ENCODE data around the gene ADCY7.

ADCY7 gene

DNA sequence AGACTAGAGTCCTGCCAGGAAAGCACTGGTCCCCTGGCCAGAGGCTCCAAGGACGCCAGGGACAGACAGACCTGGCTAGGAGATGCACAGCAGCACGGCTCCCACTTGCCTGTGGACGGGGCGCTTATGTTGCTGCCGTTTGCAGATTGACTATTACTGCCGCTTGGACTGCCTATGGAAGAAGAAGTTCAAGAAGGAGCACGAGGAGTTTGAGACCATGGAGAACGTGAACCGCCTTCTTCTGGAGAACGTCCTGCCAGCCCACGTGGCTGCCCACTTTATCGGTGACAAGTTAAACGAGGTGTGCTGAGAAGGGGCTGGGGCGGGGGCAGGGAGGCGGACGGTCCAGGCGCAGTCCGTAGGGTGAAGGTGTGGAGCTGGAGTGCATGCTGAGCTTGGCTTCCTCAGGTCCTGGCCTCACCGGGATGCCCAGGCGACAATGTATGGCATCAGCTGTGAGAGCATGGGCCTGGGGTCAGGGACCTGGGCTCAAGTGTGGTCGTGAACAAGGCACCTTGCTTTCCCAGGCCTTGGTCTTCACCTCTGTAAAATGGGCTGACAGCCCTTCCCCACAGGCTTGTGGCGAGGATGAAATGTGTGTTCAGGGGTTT is 45.6 kb downstream of the ADCY7 start:
- DNase-seq (ENCODE audit: low spot score) = no peak
- TF ChIP-seq CTCF (IDR thresholded peaks at IDR 0.05; ENCODE audit: extremely low read depth, missing control alignments) = no peak

DNA sequence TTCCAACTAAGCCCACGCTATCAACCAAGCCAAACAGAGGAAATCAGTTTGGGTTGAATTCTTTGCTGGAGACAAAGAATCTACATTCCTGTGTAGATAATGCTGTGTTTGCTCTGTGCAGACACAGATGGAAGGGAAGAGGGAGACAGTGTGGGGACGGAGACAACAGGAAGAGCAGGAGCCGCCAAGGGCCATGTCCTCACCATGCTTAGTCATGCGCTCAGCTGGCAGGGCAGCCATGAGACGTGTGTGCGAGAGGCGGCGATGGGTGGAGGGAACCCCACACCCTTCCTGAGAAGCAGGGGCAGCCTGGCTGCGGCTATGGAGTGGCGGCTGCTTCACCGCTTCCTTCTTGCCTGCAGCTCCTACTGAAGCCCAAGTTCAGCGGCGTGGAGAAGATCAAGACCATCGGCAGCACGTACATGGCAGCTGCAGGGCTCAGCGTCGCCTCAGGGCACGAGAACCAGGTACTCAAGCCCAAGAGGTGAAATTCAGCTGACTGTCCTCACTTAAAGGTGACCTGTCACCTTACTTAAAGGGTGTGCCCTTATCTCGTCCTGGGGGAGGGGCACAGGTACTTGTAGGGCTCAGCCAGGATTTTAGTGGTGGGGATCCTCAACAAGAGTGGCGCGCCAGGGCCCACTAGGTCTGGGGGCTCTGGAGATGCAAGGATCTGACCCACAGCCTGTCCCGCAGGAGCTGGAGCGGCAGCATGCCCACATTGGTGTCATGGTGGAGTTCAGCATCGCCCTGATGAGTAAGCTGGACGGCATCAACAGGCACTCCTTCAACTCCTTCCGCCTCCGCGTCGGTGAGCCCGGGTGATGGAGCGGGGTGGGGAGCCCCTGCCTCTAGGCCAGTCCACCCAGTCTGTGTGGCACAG is 47.5 kb downstream of the ADCY7 start:
- no peak for TF ChIP-seq CTCF (IDR thresholded peaks at IDR 0.05; ENCODE audit: extremely low read depth, missing control alignments)
- no peak for DNase-seq (ENCODE audit: low spot score)

DNA sequence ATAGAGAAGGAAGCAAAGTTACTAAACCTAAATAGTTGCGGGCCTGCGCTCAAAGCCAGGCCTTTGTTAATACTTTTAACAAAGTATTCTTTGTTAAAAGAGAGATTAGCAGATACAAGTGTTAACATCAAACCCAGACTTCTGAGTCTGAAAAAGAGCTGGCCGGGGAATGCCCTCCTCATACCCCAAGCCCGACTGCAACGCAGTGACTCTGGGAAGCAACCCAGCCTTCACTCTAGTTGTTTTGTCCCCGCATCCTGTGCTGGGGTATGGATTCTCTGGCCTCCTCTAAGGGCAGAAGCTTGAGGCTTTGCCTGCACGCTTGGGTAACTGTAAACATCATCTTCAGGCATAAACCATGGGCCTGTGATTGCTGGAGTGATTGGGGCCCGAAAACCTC is 48.3 kb downstream of the ADCY7 start:
- no peak for TF ChIP-seq CTCF (IDR thresholded peaks at IDR 0.05; ENCODE audit: extremely low read depth, missing control alignments)
- DNase-seq (ENCODE audit: low spot score) = no peak

DNA sequence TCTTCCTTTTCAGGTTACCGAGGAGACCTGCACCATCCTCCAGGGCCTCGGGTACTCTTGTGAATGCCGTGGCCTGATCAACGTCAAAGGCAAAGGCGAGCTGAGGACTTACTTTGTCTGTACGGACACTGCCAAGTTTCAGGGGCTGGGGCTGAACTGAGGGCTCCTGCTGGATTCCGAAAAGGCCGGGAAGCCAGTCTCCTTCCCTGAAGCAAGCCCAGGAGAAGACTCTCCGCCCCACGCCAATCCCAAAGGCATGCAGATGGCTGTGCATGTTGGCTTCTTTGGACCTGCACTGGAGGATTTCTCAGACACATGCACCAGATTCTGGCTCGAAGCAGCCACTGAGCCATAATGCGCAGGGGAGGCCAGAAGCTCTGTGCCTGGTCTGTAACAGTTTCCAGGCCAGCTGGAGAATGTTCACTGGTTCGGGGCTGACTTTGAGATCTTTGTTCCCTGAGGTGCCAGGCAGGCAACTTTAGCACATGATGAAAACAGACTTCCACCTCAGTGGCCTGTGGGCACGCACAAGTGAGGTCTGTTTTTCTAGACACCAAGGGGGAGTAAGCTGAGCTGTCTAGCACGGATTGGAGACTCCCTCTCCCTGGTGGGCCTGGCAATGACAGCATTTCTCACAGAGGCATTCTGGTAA is 49.1 kb downstream of the ADCY7 start:
- DNase-seq (ENCODE audit: low spot score) = no peak
- TF ChIP-seq CTCF (IDR thresholded peaks at IDR 0.05; ENCODE audit: extremely low read depth, missing control alignments) = no peak

DNA sequence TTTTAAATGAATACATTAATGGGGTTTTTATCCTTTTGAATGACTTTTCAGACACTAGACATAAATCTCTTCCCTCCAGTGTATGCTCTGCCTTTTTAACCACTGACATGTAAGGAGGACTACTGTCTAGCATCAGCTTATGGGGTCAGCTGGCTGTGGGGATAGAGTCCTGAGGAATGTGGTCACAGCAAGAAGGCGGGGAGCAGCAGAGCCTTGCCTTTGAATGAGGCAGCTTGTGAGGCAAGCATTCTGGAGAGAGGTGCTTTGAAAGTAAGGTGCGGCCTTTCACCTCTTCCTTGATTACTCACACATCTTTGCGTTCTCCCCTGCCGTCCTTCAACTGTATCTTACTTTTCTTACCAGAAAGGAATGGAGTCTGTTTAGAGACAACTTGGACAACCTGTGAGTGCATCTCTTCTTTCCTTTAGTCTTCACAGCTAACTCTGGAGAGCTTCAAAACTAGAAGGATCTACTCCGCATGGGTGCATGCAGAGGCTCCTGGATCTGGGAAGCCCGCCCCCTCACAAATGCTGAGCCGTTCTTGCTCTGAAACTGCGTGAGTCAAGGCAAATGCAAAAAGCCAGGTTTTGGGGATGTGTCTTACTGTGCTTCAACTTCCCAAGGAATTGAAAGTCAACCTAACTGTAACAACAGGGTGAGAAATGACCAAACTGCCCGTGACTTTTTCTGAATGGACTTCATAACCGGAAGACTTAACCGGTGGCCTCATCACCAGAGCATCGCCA is 49.9 kb downstream of the ADCY7 start:
- no peak for TF ChIP-seq CTCF (IDR thresholded peaks at IDR 0.05; ENCODE audit: extremely low read depth, missing control alignments)
- no peak for DNase-seq (ENCODE audit: low spot score)

GRCh38 chr16:50316848-50317630 is 50.7 kb downstream of the ADCY7 start:
- no peak for DNase-seq (ENCODE audit: low spot score)
- no peak for TF ChIP-seq CTCF (IDR thresholded peaks at IDR 0.05; ENCODE audit: extremely low read depth, missing control alignments)

Data from GM20000 (cell line).